CD4-positive, alpha-beta T cell treated with Interleukin-1 beta for 1 hour (primary cell): Measurements from ENCODE around the gene SDSL.

Experiments used
- DNase-seq, 2 donors: peaks; one replicate each; pipeline ENCODE4 v3.0.0-alpha.2; 2020 to 2022

SDSL gene

DNA sequence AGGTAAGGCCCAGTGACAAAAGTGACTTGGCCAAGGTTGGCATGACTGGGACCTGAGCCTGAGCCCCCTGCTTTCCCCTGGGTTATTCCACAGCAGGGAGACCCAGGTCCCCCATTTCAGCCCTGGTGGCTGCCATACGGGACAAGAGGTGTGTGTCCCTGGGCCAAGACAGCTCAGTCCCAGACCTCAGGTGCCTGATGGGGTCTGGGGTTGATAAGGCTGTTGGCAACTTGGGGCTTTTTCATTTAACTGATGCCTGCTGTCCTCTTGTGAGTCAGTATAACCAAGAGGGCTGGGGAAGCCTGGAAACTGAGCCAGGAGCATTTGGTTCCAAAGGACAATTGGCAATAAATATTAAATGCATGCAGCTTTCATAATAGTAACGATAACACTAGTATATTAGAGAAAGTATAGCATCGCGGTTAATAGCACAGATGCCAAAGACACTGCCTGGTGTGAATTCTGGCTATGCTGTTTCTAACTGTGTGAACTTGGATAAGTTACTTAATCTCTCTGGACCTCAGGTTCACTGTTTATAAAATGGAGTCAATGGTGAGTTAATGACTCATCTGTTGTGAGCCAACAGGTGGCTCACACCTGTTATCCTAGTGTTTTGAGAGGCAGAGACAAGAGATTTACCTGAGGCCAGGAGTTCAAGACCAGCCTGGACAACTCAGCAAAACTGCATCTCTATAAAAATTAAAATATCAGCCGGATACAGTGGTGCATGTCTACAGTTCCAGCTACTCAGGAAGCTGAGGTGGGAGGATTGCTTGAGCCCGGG lies 898 bp downstream of the SDSL start:
- no peak for DNase-seq

DNA sequence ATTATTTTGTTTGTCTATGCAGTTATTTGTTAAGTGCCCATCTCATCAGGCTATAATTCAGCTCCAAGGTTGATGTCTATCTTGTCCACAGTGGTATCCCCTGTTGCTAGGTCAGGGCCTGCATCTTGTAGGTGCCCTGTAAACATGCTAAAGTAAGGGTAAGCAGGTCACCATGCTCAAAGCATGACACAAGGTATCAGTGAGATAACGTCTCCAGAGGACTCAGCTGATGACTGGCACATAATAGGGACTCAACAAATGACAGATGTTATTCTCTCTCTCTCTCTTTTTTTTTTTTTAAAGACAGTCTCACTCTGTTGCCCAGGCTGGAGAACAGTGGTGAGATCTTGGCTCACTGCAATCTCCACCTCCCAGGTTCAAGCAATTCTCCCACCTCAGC lies 2.3 kb downstream of the SDSL start:
- no peak for DNase-seq

DNA sequence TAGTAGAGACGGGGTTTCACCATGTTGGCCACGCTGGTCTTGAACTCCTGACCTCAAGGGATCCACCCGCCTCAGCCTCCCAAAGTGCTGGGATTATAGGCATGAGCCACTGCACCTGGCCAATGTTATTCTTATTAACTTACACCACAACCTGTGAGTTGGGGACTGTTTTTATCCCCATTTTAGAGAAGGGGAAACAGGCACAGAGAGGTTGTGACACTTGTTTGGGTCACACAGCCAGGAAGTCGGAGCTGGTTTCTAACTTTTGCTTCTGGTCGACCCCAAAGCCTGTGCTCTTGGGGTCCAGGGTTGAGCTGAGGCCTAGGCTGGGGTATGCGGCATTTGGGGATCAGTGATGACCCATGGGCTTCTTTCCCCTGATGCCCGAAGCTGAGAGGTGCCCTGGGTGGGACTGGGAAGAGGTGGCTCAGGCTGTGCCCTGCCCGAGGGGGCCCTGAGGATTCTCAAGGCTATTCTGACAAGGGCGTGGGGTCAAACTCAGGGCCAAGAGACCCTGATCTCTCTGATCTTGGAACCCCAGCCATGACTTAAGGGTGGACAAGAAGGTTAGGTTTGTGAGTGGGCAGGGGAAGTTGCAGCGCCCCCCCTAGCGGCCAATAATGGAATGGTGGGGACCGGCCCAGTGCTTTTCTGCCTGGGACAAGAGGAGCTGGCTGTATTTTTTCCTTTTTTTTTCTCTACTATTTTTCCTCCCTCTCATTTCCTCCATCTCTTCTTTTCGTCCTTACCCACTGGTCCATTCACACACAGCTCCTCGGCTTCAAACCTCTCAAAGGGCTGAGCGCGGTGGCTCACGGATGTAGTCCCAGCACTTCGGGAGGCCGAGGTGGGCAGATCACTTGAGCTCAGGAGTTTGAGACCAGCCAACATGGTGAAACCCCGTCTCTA lies 3.0 kb downstream of the SDSL start:
- peak; percentile 37 to 43 for DNase-seq

DNA sequence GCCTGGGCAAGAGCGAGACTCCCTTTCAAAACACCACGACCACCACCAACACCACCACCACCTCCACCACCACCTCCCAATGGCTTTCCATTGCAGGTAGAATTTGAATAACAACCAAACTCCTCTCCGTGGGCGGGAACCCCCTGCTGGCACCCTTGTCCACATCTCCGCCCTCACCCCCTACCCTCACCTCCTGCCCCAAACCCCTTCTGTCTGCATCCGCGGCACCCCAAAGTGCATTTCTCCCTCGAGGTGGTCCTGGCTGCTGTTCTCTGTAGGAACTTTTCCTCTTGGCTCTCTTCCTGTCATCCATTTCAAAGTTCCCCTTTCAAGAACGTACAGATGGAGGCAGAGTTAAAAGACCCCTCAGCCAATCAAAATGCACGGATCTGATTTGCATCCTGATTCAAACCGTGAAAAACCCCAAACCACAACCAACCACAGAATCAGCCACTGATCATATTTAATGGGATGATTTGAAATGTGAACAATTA lies 3.8 kb downstream of the SDSL start:
- no peak for DNase-seq

DNA sequence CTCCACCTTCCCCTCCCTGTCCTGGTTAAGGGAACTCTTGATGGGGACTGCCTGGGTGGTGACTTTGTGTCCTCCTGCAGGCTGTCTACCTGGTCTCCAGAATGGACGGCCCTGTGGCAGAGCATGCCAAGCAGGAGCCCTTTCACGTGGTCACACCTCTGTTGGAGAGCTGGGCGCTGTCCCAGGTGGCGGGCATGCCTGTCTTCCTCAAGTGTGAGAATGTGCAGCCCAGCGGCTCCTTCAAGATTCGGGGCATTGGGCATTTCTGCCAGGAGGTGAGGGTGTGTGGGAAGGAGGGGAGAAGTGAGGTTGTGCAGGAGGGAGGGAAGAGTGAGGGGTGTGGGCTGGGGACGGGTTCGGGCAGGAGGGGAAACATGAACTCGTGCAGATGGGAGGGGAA lies 5.7 kb downstream of the SDSL start:
- DNase-seq: no peak

DNA sequence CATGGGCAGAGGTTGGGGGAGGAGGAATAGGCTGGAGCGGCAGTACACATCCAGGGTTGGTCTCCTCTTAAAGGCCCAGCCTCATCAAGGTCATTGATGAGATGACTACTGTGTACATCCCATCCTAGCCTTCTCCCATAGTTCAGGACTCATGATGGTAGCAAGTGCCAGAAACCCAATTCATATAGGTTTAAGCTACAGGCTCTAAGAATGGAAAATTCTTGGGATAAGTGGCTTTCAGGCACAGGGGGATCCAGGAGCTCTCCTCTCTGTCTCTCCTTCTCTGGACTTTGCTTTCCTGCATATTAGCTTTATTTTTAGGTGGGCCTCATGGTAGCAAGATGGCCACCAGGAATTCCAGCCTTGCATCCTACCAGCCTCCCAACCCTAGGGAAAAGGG lies 6.3 kb downstream of the SDSL start:
- DNase-seq: no peak

DNA sequence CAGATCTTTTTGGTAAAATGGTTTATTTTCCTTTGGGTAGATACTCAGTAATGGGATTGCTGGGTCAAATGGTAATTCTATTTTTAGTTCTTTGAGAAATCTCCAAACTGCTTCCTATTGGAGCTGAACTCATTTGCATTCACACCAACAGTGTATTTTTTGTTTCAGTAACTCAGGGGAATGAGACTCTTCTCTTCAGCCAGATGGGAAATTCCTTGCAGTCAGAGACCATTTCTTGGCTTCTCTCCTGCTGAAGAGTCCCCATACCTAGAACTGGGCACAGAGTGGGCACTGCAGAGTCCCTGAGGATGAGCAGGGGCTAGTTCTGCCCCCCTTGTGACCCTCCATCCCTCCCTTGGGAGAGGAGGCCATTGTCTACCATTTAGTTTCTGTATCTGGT lies 10.8 kb downstream of the SDSL start:
- DNase-seq: no peak

DNA sequence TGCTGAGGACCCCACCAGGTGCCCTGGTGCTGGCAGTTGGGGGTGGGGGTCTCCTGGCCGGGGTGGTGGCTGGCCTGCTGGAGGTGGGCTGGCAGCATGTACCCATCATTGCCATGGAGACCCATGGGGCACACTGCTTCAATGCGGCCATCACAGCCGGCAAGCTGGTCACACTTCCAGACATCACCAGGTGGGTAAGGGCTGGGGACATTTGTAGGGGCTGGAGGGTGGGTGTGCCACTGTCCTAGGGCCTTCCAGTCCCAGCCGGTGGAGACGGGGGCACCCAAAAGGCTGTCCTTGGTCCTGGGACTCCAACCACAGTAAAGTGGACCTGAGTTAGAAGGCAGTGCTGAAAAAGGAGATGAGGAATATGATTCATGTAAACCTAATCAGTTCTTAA lies 13.2 kb downstream of the SDSL start:
- DNase-seq: no peak

DNA sequence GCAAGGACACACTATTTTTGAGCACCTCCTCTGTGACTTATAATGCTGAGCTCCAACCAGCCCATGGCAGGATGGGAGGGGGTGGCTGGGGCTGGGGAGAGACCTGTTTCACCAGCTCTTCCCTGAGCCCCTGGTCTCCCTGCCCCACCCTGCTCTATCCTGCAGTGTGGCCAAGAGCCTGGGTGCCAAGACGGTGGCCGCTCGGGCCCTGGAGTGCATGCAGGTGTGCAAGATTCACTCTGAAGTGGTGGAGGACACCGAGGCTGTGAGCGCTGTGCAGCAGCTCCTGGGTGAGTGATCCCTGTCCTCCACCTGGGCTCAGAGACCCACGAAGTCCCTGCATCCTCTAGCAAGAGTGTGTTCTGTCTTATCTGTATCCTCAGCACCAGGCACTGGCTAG lies 14.4 kb downstream of the SDSL start:
- no peak for DNase-seq

DNA sequence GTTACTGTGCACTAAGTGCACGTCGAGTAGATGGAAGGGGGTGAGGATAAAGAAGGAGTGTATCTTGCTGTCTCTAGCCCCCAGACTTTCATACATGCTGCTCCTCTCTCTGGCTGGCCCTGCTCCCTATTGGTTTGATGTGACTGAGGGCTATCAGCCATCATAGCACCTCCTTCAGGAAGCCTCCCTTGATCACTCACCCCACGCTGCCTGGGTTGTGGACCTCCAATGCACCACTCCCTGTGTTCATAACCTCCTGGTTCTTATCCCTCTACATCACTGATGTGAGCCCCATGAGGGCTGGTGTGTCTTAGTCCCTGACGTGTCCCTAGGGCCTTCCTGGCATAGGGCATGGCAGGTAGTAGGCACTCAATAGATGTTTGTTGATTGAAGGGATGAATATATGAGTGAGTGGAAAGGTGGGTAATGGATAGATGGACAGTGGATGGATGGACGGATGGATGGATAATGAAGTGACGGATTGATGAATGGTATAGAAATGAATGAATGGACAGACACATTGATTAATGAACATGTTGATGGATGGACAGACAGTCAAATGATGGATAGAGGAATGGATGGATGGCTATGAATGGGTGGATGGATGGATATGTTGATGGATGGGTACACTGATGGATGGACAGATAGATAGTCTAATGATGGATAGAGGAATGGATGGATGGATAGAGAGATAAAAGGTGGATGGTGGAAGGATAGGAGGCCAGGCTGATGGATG lies 15.0 kb downstream of the SDSL start:
- no peak for DNase-seq

DNA sequence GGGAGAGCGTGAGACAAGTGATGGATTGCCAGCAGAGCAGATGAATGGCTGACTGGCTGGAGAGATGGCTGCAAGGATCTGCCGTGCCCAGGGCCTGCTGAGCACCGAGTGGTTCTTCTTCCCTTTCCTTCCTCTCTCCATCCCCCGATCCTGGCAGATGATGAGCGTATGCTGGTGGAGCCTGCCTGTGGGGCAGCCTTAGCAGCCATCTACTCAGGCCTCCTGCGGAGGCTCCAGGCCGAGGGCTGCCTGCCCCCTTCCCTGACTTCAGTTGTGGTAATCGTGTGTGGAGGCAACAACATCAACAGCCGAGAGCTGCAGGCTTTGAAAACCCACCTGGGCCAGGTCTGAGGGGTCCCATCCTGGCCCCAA lies 15.5 kb downstream of the SDSL start:
- DNase-seq: no peak

DNA sequence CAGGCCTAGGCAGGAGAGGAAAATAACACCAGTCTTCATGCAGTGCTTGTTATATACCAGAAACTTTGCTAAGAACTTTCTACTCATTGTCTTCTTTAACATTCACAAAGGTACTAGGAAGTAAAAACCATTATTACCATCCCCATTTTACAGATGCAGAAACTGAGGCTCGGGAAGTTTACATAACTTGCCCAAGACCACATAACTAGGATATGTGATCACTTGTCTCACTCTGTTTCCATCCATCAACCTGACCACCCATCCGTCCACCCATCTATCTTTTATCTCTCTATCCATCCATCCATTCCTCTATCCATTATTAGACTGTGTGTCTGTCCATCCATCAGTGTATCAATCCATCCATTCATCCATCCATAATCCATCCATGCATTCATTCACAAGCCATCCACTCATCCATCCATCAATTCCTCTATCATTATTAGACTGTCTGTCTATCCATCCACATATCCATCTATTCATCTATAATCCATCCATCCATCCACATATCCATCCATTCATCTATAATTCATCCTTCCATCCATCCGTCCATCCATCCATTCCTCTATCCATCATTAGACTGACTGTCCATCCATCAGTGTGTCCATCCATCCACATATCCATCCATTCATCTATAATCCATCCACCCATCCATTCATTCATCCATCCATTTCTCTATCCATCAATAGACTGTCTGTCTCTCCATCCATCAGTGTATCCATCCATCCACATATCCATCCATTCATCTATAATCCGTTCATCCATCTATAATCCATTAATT lies 16.5 kb downstream of the SDSL start:
- DNase-seq: no peak

DNA sequence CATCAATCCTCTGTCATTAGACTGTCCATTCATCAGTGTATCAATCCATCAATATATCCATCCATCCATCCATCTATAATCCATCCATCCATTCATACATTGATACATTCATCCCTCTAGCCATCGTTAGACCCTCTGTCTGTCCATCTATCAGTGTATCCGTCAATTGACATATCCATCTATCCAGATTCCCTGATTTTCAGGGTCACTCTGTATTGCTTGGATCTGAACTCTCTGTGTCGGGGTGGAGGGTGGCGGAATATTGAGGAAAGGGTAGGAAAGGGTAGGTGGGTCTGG lies 17.1 kb downstream of the SDSL start:
- DNase-seq: no peak

DNA sequence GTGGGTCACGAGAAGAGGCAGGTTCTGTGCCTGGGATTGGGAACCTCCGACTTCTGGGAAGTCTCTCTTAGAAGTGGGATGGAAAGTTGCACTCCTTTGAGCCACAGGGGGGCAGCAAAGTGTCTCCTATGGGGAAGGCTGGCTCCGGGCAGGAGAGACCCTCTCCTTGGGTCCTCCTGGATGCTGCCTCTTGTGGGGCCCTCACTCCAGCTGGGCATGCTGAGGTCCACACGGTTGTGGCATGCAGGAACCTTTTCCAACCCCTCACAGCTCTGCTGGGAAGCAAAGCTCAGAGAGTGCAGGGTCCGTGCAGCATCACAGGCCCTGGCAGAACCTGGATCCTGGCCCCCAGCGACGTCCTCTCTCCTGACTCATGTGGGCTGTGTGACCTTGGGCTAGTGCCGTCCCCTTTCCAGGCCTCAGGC lies 17.4 kb downstream of the SDSL start:
- DNase-seq: no peak

DNA sequence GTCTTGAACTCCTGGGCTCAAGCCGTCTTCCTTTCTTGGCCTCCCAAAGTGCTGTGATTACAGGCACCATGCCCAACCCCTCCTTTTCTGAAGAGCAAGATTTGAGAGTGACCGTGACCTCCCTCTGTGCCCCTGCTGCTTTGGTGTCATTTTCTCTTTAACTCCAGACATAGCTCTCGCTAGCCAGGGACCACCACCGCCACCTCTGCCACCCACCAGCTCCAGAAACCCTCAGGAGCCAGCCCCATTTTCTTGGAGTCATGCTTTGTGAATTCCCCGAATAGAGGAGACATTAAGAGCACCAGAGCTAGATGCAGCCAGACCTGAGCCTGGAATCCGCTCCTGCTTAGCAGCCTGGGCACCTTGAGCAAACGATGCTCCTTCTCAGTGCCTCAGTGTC lies 18.2 kb downstream of the SDSL start:
- DNase-seq: no peak

DNA sequence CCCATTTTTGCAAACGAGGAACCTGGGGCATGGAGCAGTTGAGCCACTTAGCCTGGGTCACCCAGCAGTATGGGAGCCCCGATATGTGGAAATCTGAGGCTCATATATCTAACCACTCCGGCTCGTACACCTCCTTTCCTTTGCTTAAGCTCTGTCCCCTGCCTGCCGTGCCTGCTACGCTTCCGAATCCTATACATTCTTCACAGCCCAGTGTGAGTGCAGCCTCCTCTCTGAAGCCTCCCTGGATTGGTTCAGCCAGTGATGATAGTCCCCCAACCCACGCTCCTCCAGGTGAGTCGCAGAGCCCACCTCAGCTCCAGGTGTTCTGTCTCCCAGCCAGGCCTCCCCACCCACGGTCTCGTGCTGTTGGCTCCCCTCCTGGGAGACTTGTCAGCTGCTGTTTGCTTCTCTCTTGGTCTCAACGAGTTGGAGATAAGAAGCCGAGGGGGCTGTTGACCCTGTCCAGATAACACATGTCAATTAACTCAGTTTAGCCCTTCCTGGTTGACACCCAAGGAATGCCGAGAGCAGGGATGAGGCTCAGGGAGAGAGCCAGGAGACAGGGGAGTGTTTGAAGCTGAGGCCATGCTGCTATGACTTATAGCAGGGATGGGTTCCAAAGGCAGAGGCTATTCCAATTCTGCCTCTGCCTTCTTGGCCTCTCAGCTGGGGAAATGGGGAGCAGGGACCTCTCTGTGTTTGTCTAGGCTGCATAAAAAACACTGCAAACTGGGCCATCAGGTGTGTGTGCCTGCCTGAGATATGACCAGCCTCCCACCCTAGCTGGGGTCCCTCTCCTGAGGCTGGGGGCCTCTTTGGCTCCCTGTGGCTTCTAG lies 19.0 kb downstream of the SDSL start:
- DNase-seq: no peak

DNA sequence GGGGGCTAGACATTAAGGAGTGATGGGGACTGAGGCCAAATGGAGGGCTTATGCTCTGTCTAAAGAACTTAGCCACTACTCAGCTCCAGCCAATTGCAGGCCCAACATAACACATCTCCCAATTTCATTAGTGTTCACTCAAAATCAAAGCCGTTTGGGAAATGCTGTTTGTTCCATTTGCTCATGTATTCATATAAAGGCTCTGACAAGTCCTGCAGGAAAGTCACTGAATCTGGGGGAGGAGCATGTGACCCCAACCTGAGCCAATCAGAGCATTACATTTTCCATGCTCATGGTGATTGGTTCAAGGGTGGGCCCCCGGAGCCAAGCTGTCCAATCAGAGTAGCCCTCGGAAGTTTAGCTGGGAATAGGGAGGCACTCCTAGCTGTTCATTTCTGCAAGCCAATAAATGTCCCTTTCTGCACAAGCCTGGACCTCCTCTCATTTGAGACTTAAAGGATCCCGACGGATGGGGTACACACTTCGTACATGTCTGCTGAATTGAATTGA lies 20.9 kb downstream of the SDSL start:
- DNase-seq: no peak

DNA sequence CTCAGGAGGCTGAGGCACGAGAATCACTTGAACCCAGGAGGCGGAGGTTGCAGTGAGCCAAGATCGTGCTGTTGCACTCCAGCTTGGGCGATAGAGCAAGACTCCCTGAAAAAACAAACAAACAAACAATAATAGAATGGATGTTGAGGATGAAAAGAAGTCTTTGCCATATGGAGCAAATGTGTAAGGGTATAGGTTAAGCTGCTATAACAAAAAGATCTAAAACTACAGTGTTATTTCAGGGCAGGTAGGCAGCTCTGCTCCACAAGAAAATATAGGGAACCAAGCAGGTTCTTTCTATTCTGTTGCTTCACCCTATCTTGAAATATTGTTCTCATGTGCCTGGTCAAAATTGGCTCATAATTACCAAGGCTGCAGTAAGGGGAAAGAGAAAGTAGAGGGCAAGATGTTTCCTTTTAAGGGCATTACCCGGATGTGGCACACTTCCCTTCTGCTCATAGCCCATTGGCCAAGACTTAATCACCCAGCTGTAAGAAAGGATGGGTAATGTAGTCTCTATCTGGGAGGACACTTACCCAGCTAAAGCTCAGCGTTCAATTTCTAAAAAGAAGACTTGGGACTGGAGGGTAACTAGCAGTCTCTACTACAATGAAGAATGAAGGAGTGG lies 23.5 kb downstream of the SDSL start:
- peak in 1 of 2 donors; percentile 15 for DNase-seq

DNA sequence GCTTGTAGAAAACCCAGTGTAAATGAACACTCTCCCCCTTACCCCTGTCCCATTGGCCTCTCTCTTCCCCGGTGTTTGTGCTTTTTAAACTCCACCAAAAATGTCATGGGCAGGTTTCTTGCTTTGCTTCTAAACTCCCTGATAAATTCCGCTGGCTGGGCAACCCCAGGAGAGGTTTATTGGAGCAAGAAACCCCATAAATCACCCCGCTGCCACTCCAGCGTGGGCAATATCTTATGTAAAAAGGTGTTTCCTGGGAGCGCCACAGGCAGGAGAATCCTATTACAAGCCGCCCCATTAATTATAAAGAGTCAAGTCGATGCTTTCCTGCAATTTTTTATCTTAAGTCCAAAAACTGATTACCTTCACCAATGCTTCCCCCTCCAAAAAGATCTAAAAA lies 26.7 kb downstream of the SDSL start:
- no peak for DNase-seq

DNA sequence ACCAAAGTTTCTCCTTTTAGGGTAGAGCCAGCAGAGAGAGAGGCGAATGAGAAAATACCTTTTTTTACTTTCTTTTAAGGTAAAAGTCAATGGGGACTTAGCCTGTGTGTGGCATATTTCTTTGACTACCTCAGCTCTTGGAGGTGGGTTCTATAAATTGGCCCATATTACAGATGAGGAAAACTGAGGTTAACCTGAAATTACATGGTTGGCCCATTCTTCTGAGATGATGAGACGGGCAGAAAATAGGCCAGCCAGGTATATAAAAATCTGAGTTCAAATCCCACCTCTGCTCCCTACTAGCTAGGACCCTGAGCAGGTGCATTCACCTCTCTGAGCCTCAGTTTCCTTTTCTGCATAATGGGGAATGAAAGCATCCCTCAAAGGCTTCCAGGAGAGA lies 27.1 kb downstream of the SDSL start:
- no peak for DNase-seq

DNA sequence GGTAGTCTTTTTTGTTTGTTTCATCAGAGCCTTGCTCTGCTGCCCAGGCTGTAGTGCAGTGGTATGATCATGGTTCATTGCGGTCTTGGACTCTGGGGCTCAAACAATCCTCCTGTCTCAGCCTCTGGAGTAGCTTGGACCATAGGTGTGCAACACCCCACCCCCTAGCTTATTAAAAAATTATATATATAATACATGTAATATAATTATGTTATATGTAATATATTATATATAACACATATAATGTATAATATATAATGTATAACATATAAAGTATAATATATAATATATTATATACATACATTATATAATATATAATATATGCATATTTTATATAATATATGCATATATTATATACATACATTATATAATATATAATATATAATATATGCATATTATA lies 27.7 kb downstream of the SDSL start:
- DNase-seq: no peak
